GM12878 (cell line): ENCODE measurements around the gene HERC4. TPM values are rescaled to one million over a fixed set of nuclear protein-coding genes. Genes with fewer than 3 reads are reported as not detected.

Experiments
- ATAC-seq: fragments of 200-7000 bp; cut with Tn5 transposase; 3 replicates; pipeline ENCODE4 v1.9.1; 2020; ENCODE audit warnings: mild to moderate bottlenecking, moderate library complexity
- BruUV-seq: library from RNA; stranded (reverse); fragments of 400-500 nt; replicated peaks from 2 replicates; lab custom pipeline; 2021; lab: Mats Ljungman, UMichigan
- CTCF ChIA-PET: fragments of 300-600 bp; sonication (Branson Sonifier 250); formaldehyde crosslinking; extraction: SDS; loops from one replicate; lab custom pipeline; 2021; ENCODE audit warnings: inconsistent platforms; lab: Yijun Ruan, JAX
- POLR2A ChIA-PET: fragments of 350-600 bp; formaldehyde crosslinking; extraction: SDS; loops from one replicate; lab custom pipeline; 2021; ENCODE audit warnings: inconsistent platforms; lab: Charles Lee
- RAD21 ChIA-PET: fragments of 300-600 bp; sonication (Branson Sonifier 250); formaldehyde crosslinking; loops from one replicate; lab custom pipeline; 2023; ENCODE audit warnings: antibody characterized with exemption; ENCODE audit not compliant: unreplicated experiment; lab: Charles Lee
- SMC1A ChIA-PET: fragments of 300-600 bp; sonication (Branson Sonifier 250); formaldehyde crosslinking; loops from one replicate; lab custom pipeline; 2023; ENCODE audit not compliant: unreplicated experiment, uncharacterized antibody; lab: Charles Lee
- DNase-seq: peaks from one replicate; pipeline ENCODE4 v3.0.0-alpha.2; 2011; ENCODE audit warnings: low read depth, low spot score
- FAIRE-seq: peaks from 3 replicates; lab custom pipeline; 2011; peaks lifted over from hg19 to GRCh38; lab: Jason Lieb, UNC
- H2AFZ ChIP-seq: 2 replicates; pipeline ENCODE4 v1.6.0; 2011; ENCODE audit warnings: low read depth, low read length, control low read depth; ENCODE audit not compliant: control insufficient read depth
- H3K27ac ChIP-seq: 2 replicates; pipeline ENCODE4 v1.5.1; 2011; ENCODE audit warnings: control low read depth; ENCODE audit not compliant: control insufficient read depth, insufficient read depth
- H3K27me3 ChIP-seq, 2 experiments: replicated peaks in 1 of 2; 2 replicates each; pipeline versions ENCODE4 v1.6.0 to v1.6.1; 2011; ENCODE audit warnings: low read length in 1 of 2; ENCODE audit not compliant: control insufficient read depth in 2 of 2, insufficient read depth in 2 of 2
- H3K36me3 ChIP-seq, 2 experiments: 2 replicates each; pipeline ENCODE4 v1.5.1; 2011; ENCODE audit warnings: low read length in 1 of 2; ENCODE audit not compliant: control insufficient read depth in 2 of 2, insufficient read depth in 2 of 2
- H3K4me1 ChIP-seq: 2 replicates; pipeline ENCODE4 v1.6.1; 2011; ENCODE audit warnings: mild to moderate bottlenecking, low read length, moderate library complexity, mixed read lengths; ENCODE audit not compliant: control insufficient read depth, insufficient read depth
- H3K4me2 ChIP-seq: 2 replicates; pipeline ENCODE4 v1.6.0; 2011; ENCODE audit warnings: control low read depth; ENCODE audit not compliant: control insufficient read depth, insufficient read depth
- H3K4me3 ChIP-seq: fragments of 200-600 bp; sonication (generic); 2 replicates; pipeline ENCODE4 v1.5.1; 2016
- H3K79me2 ChIP-seq: 2 replicates; pipeline ENCODE4 v1.6.0; 2011; ENCODE audit warnings: low read length; ENCODE audit not compliant: control insufficient read depth, insufficient read depth
- H3K9ac ChIP-seq: 2 replicates; pipeline ENCODE4 v1.8.0; 2011; ENCODE audit warnings: low read length, control low read depth, mixed read lengths; ENCODE audit not compliant: control insufficient read depth, insufficient read depth
- H3K9me3 ChIP-seq: replicated peaks from 3 replicates; pipeline ENCODE4 v1.5.1; 2011; ENCODE audit warnings: mild to moderate bottlenecking, low read length; ENCODE audit not compliant: control insufficient read depth, insufficient read depth
- H4K20me1 ChIP-seq: 2 replicates; pipeline ENCODE4 v1.6.0; 2011; ENCODE audit not compliant: control insufficient read depth, insufficient read depth
- CBX5 ChIP-seq: sonication (generic); IDR thresholded peaks from 2 replicates; pipeline ENCODE4 v1.6.1; 2016; ENCODE audit warnings: low read depth, moderate library complexity, mild to moderate bottlenecking, inconsistent platforms
- CUX1 ChIP-seq: IDR thresholded peaks from 2 replicates; pipeline ENCODE4 v1.6.1; 2012; ENCODE audit warnings: improper control_type of control experiment, low read depth, low read length; ENCODE audit not compliant: insufficient replicate concordance
- EED ChIP-seq: sonication (generic); IDR thresholded peaks from 2 replicates; pipeline ENCODE4 v1.6.1; 2016; ENCODE audit warnings: antibody characterized with exemption, low read depth
- KLF5 ChIP-seq: fragments of 450-650 bp; IDR thresholded peaks from 2 replicates; pipeline ENCODE4 v1.6.1; 2014; ENCODE audit warnings: mild to moderate bottlenecking; ENCODE audit not compliant: partially characterized antibody
- MEF2A ChIP-seq: IDR thresholded peaks from 2 replicates; pipeline ENCODE4 v1.6.1; 2011; ENCODE audit warnings: low read depth, mild to moderate bottlenecking, low read length, moderate library complexity; ENCODE audit not compliant: insufficient read depth
- SMARCA5 ChIP-seq: fragments of 450-650 bp; IDR thresholded peaks from 2 replicates; pipeline ENCODE4 v1.6.1; 2017; ENCODE audit warnings: mild to moderate bottlenecking
- TCF3 ChIP-seq: IDR thresholded peaks from 2 replicates; pipeline ENCODE4 v1.6.1; 2012; ENCODE audit warnings: low read depth, mild to moderate bottlenecking, low read length, borderline replicate concordance; ENCODE audit not compliant: insufficient read depth
- WGBS: methylation state at CpG from one replicate; pipeline ENCODE4 v1.1.6; 2016; ENCODE audit warnings: low lambda C conversion rate; ENCODE audit not compliant: insufficient replicate concordance, insufficient coverage; ENCODE audit errors: missing lambda C conversion rate; 5-methylcytosine and 5-hydroxymethylcytosine counted together
- in situ Hi-C: fragments of 300-500 bp; cut with MboI; formaldehyde crosslinking; loops from 9 replicates; pipeline ENCODE4 v1.14.3; 2018; ENCODE audit warnings: mixed read lengths
- intact Hi-C: fragments of 100-400 bp; cut with micrococcal nuclease; formaldehyde crosslinking; loops from one replicate; pipeline ENCODE4 v1.14.2; 2022; ENCODE audit not compliant: unreplicated experiment
- polyA plus RNA-seq, 11 experiments: library from polyadenylated mRNA; depleted of rRNA in 4 of 11; unstranded in 6 of 11; stranded (reverse) in 5 of 11; fragments of >200 nt; fragmentation: Nextera tagmentation in 4 of 11; fragmentation: Illumina TruSeq in 1 of 11; extraction: Ambion mirVana in 4 of 11; extraction: Trizol in 1 of 11; gene quantifications; 1 replicate in 1 of 11; 2 replicates in 10 of 11; pipeline versions ENCODE4 v1.2.1 to v1.2.3, GENCODE V29; 2011 to 2016; ENCODE audit warnings: inconsistent platforms in 2 of 11, missing spikeins in 2 of 11, low read depth in 1 of 11
- total RNA-seq, 4 experiments: library from RNA; depleted of rRNA in 3 of 4; stranded (reverse); fragments of >200 nt in 3 of 4; fragmentation: Illumina TruSeq in 1 of 4; extraction: Trizol in 1 of 4; gene quantifications; 2 replicates each; pipeline versions ENCODE4 v1.2.1 to v1.2.3, GENCODE V29; 2013 to 2021
- TF ChIP-seq, protein P1 (sequence below): IDR thresholded peaks from 2 replicates; pipeline ENCODE4 v1.6.1; 2011; ENCODE audit warnings: low read depth, low read length, improper control_type of control experiment, borderline replicate concordance
- TF ChIP-seq, protein P2 (sequence below): fragments of 450-650 bp; IDR thresholded peaks from 2 replicates; pipeline ENCODE4 v1.6.1; 2016; ENCODE audit warnings: mild to moderate bottlenecking

The HERC4 gene
- total and polyA plus RNA-seq, 10 of the 15 experiments (the other 5 are each of a cell fraction or from before 2014, with no cell fraction given), result 9.7 to 36.8 (median 23.4) TPM

DNA sequence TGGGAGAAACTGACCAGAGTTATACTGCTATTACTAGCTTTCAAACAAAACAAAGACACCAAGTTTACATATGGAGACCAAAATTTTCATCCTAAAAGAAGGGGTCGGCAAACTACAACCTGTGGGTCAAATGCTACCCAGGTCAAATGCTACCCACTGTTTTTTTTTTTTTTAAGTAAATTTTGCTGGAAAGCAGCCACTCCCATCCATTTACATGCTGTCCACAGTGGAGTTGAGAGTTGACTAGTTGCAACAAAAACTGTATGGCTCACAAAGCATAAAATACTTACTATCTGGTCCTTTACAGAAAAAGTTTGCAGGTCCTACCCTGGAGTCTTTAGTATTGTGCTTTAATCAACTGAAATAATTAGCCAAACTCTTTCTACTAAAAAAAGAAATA is 99.2 kb downstream of the HERC4 start (continued):
- TF ChIP-seq CUX1 (no peak), KLF5 (no peak), EED (no peak), SMARCA5 (no peak), MEF2A (no peak)
- TF ChIP-seq, protein P1, sequence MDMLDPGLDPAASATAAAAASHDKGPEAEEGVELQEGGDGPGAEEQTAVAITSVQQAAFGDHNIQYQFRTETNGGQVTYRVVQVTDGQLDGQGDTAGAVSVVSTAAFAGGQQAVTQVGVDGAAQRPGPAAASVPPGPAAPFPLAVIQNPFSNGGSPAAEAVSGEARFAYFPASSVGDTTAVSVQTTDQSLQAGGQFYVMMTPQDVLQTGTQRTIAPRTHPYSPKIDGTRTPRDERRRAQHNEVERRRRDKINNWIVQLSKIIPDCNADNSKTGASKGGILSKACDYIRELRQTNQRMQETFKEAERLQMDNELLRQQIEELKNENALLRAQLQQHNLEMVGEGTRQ, result no peak

DNA sequence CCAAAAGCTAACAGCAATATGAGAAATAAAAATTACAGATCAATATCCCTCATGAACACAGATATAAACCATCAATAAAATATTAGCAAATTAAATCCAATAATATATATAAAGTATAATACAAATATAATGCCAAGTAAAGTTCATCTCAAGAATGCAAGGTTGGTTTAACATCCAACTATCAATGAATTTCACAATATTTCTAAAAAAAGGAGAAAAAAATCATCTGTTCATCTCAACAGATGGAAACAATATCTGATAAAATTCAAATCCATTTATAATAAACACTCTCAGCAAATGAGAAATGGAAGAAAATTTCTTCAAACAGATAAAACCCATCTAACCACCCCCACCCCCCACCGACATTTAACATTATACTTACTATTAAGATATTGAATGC is 103.8 kb downstream of the HERC4 start:
- peaks cover 6% of the 10 kb centered on the region; the same call in 2 of the 3 replicates for H3K9me3 ChIP-seq
- intact Hi-C loops (no loop called here), in situ Hi-C loops (no loop called here)
- H4K20me1 ChIP-seq, result no peaks in the 10 kb centered on the region
- no peak for DNase-seq
- peaks cover 0 to 8% of the 10 kb centered on the region in 2 experiments; a peak in 3 of 4 replicates for H3K36me3 ChIP-seq
- H2AFZ ChIP-seq, result no peak overlapping the region
- ChIA-PET RAD21 (no interaction called here), CTCF (no interaction called here), POLR2A (interaction anchor here (0.7 kb wide), 1 partner anchor 86 kb away, joined by 3 read pairs; no protein-coding TSS in a partner anchor), SMC1A (interaction anchor here (0.6 kb wide), 1 partner anchor 356 kb away, joined by 4 read pairs; no protein-coding TSS in a partner anchor)
- H3K27me3 ChIP-seq, result no peaks in the 10 kb centered on the region
- no TSS peak for BruUV-seq
- no peaks in the 10 kb centered on the region for H3K4me1 ChIP-seq
- H3K9ac ChIP-seq, result no peak overlapping the region
- WGBS, result 100% methylated on average over 1 of the region's 1 CpG
- FAIRE-seq, result no peak
- H3K4me3 ChIP-seq, result no peak overlapping the region
- no peak for ATAC-seq
- H3K4me2 ChIP-seq, result no peak overlapping the region
- no peaks in the 10 kb centered on the region for H3K79me2 ChIP-seq
- H3K27ac ChIP-seq, result no peak overlapping the region
- TF ChIP-seq CUX1 (no peak), CBX5 (0 out of 2 replicates have a peak, but pooled peaks have one; percentile 61), TCF3 (no peak)
- TF ChIP-seq, protein P2, sequence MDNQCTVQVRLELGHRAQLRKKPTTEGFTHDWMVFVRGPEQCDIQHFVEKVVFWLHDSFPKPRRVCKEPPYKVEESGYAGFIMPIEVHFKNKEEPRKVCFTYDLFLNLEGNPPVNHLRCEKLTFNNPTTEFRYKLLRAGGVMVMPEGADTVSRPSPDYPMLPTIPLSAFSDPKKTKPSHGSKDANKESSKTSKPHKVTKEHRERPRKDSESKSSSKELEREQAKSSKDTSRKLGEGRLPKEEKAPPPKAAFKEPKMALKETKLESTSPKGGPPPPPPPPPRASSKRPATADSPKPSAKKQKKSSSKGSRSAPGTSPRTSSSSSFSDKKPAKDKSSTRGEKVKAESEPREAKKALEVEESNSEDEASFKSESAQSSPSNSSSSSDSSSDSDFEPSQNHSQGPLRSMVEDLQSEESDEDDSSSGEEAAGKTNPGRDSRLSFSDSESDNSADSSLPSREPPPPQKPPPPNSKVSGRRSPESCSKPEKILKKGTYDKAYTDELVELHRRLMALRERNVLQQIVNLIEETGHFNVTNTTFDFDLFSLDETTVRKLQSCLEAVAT, result no peak
